GM11168 (cell line): ENCODE results near the gene BICRAL.
"Not testable (repeated sequence)": the region's sequence is repeated elsewhere in the genome, so short reads cannot be mapped to it uniquely, and the experiment has no call there.

Experiments
- in situ Hi-C: fragments of 300-500 bp; cut with MboI; formaldehyde crosslinking; loops from one replicate; pipeline ENCODE4 v1.12.0; 2022; ENCODE audit warnings: low sequenced_read_pairs; ENCODE audit not compliant: unreplicated experiment

BICRAL gene

DNA sequence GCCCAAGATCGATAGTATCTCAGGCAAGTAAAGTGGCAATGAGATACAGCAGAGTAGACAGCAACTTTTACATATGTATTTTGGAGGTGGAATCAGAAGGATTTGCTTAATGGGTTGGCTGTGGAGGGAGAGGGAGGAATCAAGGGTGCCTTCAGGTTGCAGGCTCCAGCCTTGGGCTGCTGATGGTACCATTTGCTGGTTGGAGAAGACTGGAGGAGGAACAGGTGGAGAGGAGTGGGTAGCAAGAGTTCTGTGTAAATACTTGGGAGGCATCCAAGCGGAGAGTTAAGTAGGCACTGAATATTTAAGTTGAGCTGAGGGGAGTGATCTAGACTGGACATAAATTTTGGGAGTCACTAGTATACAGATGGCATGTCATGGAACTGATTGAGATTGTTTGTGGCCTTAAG, 5.2 kb downstream of the BICRAL start:
- in situ Hi-C loops: no loop called here

DNA sequence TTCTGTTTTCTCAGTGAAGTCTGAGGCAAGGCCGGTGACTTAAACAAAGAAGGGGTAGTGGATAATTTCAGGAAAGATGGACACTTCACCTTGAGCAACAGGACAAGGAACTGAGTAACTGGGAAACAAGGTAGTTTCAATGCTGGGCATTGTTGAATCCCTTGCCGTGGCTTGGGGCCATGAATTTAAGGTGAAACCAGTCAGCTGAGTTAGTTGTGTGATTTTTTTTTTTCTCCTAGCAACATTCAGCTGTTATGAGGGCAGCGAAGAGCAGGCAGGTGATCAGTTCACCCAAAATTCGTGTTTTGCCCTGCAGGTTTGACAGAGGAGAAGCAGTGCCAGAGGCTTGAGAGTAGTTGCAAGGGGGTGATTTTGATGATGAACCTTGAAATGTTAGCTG, 6.8 kb downstream of the BICRAL start:
- in situ Hi-C loops: no loop called here

DNA sequence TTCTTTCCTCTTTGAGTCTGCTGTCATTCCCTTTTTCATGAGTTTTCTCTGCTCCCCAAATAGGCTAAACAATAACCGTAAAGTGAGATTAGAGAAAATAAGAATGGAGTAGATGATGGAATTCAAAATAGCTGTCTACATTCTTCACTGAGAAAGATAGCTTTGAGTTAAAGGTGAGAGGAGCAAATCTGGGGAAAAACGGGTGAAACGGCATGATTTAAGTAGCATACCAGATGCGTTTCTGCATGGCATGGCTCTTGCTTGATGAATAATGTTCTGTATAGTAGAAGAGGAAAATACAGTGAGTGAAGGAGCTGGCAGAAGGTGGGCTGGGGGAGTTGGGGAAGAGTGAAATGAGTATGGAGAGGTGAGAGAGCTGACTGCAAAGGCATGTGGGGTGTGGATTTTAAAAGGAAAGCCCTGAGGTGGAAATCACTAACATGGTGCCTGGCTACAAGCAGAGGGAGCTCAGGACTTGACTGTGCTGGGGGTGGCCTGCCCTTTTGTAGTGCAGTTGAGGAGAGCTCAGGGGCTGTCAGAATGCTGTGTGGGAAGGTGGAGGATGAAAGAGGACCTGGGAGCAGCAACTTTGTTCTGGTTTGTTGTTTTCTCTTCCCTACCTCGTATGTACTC, 8.8 kb downstream of the BICRAL start:
- in situ Hi-C loops: no loop called here

DNA sequence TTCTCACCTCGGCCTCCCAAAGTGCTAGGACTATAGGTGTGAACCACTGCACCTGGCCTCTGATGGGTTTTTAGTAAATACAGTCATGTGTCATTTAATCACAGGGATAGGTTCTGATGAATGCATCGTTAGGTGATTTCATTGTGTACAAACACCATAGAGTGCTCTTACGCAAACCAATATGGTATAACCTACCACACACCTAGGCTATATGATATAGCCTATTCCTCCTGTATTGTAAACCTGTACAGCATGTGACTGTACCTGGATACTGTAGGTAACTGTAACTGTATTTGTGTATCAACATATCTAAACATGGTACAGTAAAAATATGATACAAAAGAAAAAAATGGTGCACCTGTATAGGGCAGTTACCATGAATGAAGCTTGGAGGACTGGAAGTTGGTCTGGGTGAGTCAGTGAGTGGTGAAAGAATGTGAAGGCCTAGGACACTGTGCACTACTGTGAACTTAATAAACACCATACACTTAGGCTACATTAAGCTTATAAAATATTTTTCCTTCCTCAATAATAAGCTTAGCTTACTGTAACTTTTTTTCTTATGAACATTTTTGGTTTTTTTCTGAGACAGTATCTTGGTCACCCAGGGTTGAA, 10.0 kb downstream of the BICRAL start:
- in situ Hi-C loops: no loop called here

DNA sequence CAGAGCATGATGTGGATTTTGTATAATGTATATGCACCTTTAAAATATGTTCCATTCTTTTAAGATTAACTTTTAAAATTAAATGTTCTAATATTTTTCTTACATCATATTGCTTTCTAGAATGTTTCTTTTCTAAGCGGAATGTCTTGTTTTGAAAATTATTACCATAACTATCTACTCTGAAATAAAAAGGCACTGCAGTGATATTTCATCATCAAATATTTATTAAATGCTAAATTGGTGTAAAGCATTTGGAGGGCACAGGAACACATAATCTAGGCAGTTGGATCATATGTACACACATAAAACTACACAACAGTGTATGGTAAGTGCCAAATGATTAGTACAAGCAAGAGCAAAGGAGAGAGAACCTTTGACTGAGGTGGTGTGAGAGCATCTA, 13.8 kb downstream of the BICRAL start:
- in situ Hi-C loops: no loop called here

DNA sequence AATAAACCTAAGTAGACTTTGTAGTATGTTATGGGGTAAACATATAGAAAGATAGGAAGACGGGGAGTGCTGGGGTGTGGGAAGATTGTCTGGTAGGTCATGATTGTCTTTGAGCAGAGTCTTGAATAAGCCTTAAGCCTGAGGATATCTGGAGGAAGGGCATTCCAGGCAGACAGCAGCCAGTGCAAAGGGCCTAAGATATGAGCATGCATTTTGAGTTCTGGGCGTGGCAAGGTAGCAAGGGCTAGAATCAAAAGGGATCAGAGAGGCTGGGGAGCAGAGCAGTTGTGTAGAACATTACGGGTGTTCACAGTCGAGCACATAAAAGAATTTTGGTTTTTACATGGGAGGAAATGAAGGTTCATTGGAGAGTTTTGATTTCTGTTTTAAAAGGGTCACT, 14.3 kb downstream of the BICRAL start:
- in situ Hi-C loops: no loop called here

DNA sequence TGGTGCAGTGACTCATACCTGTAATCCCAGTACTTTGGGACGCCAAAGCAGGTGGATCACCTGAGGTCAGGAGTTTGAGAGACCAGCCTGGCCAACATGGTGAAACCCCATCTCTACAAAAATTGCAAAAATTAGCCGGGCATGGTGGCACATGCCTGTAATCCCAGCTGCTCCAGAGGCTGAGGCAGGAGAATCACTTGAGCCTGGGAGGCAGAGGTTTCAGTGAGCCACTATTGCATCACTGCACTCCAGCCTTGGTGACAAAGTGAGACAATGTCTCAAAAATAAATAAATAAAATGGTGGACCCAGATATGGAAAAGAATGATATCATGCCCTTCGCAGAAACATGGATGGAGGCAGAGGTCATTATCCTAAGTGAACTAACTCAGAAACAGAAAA, 15.8 kb downstream of the BICRAL start:
- in situ Hi-C loops: not testable (repeated sequence)

DNA sequence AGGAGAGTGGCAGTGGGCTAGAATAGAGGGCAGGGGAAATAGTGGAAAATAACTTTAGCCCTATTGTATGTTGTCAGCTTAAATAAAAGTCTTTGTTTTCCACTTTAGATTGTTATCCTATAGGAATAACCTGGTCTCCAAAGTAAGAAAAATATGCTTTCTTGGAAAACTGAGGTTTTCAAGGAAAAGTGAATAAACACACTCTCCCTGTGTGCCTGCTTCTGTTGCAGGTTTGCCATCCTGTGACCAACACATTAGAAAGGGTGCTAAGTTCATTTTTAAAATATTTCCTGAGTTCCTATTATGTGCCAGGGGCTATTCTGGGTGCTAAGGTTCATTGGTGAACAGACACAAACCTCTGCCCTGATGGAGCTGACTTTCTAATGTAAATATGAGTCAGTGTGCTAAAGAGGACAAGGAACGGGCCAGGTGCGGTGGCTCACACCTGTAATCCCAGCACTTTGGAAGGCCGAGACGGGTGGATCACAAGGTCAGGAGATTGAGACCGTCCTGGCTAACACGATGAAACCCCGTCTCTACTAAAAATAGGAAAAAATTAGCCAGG, 23.5 kb downstream of the BICRAL start:
- in situ Hi-C loops: no loop called here

DNA sequence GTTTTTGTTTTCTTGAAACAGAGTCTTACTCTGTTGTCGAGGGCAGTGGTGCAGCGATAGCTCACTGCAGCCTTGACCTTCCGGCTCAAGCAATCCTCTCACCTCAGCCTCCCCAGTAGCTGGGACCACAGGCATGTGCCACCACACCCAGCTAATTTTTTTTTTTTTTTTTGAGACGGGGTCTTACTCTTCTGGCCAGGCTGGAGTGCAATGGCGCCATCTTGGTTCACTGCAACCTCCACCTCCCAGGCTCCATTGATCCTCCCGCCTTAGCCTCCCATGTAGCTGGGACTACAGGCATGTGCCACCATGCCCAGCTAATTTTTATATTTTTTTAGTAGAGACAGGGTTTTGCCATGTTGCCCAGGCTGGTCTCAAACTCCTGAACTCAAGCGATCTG, 24.5 kb downstream of the BICRAL start:
- in situ Hi-C loops: not testable (repeated sequence)

DNA sequence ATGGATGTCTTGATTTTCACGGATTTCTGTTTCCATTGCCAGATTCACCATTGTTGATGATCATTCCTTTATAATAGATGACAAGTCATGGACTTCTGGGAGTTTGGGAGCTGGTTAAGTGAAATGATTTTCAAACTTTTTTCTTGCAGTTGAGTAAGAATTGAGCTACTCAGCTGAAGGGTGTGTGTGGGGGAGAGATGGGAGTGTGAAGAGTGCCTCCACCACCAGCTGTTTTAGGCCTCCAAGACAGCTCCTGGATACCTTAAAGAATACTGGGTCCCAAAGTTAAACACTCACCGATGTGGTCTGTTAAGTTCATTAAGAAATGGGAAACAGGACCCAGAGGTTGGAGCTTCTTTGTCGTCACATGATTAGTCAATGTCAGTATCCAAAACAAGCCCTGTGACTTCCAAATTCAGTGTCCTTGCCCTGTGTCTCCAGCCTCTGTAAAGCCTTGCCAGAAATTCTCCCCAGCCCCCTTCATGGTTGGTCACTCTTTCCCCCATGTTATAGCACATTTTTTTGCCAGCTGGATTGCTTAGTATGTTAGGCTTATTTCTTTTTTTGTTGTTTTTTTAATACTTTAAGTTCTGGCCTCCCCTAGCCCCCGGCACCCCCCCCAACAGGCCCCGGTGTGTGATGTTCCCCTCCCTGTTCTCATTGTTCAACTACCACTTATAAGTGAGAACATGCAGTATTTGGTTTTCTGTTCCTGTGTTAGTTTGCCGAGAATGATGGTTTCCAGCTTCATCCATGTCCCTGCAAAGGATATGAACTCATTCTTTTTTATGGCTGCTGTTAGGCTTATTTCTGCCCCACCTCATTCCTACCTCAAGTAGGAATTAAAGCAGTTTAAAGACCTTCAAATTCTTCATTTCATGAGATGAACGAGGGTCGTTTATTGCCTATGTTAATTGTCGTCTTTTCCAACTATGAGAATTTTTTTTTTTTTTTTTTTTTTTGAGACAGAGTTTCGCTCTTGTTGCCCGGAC, 26.9 kb downstream of the BICRAL start:
- in situ Hi-C loops: no loop called here

DNA sequence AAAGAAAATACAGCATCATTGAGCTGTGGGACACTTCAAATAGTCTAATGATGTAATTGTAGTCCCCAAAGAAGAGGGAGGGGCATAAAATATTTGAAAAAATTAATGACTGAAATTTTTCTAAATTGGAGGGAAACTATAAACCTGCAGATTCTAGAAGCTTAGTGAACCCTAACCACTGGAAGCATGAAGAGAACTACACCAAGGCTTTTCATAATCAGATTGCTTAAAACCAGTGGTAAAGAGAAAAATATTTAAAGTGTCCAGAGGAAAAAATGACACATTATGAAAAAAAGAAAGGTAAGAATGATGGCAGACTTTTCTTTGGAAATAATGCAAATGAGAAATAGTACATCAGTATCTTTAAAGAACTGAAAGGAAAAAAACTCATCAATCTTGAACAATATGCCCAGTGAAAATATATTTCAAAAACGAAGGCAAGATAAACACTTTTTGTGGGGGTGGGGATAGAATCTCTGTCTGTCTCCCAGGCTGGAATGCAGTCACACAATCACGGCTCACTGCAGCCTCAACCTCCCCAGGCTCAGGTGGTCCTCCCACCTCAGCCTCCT, 31.3 kb downstream of the BICRAL start:
- in situ Hi-C loops: no loop called here

DNA sequence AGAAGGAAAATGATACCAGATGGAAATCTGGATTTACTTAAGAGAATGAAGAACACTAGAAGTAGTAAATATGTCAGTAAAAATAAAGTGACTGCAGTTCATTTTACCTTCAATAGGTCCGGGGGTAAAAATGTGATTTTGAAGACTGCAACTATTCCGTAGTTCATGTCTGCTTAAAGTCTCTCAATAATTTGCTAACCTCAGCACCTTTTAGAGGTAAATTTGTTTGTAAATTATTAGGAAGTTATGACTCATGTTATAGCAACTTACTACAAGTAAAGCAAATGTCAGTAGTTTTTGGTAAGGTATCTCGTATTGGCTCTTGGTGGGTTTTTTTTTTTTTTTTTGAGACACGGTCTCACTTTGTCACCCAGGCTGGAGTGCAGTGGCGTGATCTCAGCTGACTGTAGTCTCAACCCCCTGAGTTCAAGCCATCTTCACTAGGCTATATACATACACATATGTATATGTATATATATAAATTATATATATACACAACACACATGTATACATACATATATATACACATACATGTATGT, 32.1 kb downstream of the BICRAL start:
- in situ Hi-C loops: no loop called here

DNA sequence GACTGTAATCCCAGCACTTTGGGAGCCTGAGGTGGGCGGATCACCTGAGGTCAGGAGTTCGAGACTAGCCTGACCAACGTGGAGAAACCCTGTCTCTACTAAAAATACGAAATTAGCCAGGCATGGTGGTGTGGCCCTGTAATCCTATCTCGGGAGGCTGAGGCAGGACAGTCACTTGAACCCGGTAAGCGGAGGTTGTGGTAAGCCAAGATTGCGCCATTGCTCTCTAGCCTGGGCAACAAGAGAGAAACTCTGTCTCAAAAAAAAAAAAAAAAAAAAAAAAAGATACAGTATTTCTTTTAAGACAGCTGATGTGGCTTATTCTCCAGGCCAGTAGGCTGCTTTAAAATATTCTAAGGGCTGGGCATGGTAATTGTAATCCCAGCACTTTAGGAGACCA, 33.9 kb downstream of the BICRAL start:
- in situ Hi-C loops: not testable (repeated sequence)

DNA sequence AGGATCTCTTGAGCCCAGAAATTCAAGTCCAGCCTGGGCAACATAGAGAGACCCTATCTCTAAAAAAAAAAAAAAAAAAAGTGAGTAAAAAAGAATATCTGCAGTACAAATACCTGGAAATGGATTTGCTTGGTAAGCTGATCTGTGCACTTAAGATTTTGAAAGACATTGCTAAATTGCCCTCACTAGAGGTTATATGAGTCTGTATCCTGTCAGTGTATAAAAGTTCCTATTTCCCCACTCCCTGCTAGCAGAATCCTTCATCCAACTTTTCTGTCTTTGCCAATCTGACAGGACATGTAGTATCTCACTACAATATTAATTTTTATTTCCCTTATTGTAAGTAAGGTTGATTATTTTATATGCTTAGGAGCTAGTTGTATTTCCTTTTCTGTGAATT, 36.1 kb downstream of the BICRAL start:
- in situ Hi-C loops: no loop called here

DNA sequence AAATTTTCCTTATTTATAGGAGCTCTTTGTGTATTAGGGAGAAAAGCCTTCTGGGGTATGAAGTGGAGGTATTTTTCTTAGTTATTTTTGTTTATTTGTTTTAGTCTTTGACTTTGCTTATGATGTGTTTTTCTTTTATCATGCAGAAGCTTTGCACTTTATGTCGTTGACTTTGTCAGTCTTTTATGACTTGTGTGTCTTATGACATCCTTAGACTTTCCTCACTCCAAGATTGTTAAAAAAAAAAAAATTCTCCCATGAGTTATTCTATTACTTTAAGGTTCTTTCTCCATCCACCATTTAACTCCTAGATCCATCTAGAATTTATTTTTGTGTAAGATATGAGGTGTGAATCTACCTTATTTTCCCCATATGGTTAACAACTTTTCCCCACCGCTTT, 36.6 kb downstream of the BICRAL start:
- in situ Hi-C loops: no loop called here

DNA sequence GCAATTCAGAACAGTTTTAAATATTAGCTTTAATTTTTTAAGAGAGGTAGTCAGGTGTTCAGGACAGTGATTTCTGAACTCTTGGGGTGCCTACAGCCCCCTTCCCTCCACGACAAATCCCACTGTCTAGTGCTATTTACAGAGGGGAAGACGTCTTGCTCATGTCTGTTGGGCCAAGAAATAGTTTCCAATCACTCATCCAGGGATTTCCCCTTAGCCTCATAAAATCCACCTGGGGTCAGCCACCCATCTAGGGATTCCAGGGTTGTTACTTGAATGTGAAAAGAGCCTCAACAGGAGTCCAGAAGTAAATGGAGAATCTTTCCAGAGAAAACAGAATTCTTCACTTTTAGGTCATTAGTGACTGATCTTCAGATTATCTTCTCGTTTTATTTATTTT, 37.0 kb downstream of the BICRAL start:
- in situ Hi-C loops: no loop called here

DNA sequence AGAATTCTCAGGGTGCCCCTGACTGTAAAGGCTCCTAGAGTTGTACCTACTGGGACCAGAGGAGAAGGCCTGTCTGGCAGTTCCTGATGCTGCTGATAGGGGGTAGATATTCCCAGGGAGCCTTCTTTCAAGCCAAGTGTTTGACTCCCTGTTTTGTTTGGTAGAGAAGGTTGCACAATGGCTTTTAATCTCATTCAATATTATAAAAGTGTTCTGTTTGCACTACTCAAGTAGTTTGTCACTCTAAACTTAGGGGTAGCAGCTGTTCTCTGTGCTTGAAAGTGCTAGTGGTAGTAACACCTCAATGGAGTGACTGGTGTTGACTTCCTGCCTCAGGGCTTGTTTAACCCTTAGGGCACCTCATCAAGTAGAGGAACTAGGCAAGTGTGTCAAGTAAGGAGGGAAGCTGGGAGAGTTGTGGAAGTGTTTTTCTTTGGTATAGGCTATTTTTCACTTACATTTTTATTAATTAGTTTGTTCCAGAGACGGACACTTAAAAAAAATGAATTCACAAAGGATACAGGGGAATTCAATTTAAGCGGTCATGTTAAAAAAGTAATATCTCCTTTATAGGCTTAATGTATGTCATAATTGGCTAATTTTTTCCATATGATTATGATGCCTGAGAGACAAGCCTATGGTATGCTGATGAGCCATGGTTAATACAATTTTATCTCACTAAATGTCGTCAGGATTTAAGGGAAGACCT, 38.1 kb downstream of the BICRAL start:
- in situ Hi-C loops: no loop called here

DNA sequence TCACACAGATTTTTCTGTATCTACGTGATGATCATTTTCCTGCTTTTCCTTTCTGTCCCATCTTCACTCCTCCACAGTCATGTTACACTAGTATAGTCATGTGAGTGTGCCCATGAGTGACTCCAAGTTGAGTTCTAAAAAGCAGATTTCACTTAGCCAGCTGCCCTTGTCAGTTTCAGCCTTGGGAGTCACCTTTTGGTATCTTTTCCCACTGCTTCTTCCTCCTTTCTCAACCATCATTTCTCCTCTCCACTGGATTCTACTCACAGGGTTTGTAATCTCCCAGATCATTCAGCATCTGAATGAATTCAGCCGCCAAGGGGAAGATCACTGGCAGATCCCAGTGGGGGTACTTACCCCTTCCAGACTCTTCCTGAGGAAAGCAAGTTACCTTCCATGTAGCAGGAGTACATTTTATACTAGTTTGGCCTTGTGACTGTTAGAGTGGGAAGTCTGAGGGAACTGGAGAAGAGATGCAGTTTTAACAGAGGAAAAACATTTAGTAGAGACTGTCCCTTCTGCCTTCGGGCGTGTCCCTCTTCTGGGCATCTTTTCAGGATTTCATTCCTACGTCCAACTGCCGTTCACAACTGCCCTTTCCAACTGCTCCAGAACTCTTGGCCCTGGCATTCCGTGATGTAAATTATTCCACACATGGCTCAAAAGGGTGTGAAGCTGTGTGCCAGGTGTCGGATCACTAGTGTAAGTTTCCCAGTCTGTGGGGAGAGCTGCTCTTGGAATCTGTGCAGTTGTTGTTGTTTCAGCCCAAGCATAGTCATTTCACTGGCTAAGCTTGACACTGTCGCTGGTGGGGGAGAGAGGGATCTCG, 38.9 kb downstream of the BICRAL start:
- in situ Hi-C loops: no loop called here

DNA sequence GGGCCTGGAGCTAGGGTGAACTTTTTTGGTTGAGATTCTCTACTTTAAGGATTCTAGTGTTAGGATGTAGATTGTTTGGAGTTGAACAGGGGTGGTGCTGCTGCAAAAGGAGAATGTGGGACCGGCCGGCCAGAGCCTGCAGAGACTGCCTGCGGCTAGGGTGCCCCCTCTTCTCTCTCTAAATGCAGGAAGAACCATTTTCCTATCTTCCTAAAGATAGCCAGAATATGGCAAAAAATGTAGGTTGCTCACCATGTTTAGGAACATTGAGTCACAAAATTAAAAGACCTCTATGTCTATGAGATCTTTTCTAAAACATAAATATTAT, 39.5 kb downstream of the BICRAL start:
- in situ Hi-C loops: no loop called here
